HepG2 (cell line): ENCODE data around the gene ERP27. TPM values are rescaled to one million over a fixed set of nuclear protein-coding genes. Genes with fewer than 3 reads are reported as not detected.

ENCODE experiments used
- ATAC-seq: fragments of 200-7000 bp; cut with Tn5 transposase; 3 replicates; pipeline ENCODE4 v1.9.1; 2020; ENCODE audit warnings: mild to moderate bottlenecking, moderate library complexity
- BruUV-seq: library from RNA; stranded (reverse); fragments of 400-500 nt; replicated peaks from 2 replicates; lab custom pipeline; 2021; lab: Mats Ljungman, UMichigan
- CTCF ChIA-PET: fragments of 300-600 bp; formaldehyde crosslinking; extraction: SDS; loops from one replicate; lab custom pipeline; 2021; ENCODE audit warnings: low total read pairs, inconsistent platforms, low intra/inter-chr PET ratio; lab: Yijun Ruan, JAX
- POLR2A ChIA-PET: fragments of 350-600 bp; sonication (Branson Sonifier 250); formaldehyde crosslinking; loops from one replicate; lab custom pipeline; 2020; ENCODE audit warnings: antibody characterized with exemption, inconsistent platforms; lab: Yijun Ruan, JAX
- DNase-seq: peaks from one replicate; pipeline ENCODE4 v3.0.0-alpha.2; 2015; ENCODE audit warnings: low spot score
- FAIRE-seq: peaks from 3 replicates; lab custom pipeline; 2011; peaks lifted over from hg19 to GRCh38; lab: Jason Lieb, UNC
- H2AFZ ChIP-seq: one replicate; pipeline ENCODE4 v1.6.1; 2011; ENCODE audit warnings: low read length, inconsistent platforms
- H3K27ac ChIP-seq: fragments of 300-600 bp; 3 replicates; pipeline ENCODE4 v1.8.0; 2011; ENCODE audit warnings: mixed run types, mild to moderate bottlenecking, mixed read lengths, low read length, inconsistent platforms; ENCODE audit not compliant: insufficient read depth; ENCODE audit errors: extremely low read length
- H3K27me3 ChIP-seq, 2 experiments: fragments of 200-600 bp in 1 of 2; 2 replicates in 1 of 2; 3 replicates in 1 of 2; pipeline versions ENCODE4 v1.6.0 to v1.8.0; 2011; ENCODE audit warnings: low read length in 2 of 2, mild to moderate bottlenecking in 2 of 2, moderate library complexity in 2 of 2, inconsistent platforms in 1 of 2; ENCODE audit not compliant: insufficient read depth in 2 of 2, control insufficient read depth in 1 of 2
- H3K36me3 ChIP-seq, 2 experiments: fragments of 200-600 bp in 1 of 2; replicated peaks in 1 of 2; 2 replicates in 1 of 2; 3 replicates in 1 of 2; pipeline versions ENCODE4 v1.5.1 to v1.8.0; 2011; ENCODE audit warnings: low read length in 2 of 2, inconsistent platforms in 1 of 2; ENCODE audit not compliant: insufficient read depth in 2 of 2, control insufficient read depth in 1 of 2
- H3K4me1 ChIP-seq: 2 replicates; pipeline ENCODE4 v1.5.1; 2012; ENCODE audit warnings: low read length, inconsistent platforms; ENCODE audit not compliant: insufficient read depth
- H3K4me2 ChIP-seq: 2 replicates; pipeline ENCODE4 v1.6.0; 2011; ENCODE audit warnings: low read depth, low read length, inconsistent platforms
- H3K4me3 ChIP-seq, 3 experiments: fragments of 200-600 bp in 1 of 3; sonication (generic), shearing (Covaris generic) in 1 of 3; replicated peaks in 1 of 3; 2 replicates each; pipeline ENCODE4 v1.5.1; 2011 to 2016; ENCODE audit warnings: low read length in 3 of 3, inconsistent platforms in 2 of 3, low read depth in 2 of 3, mild to moderate bottlenecking in 2 of 3, control low read depth in 1 of 3, mixed read lengths in 1 of 3; ENCODE audit not compliant: insufficient read depth in 1 of 3
- H3K79me2 ChIP-seq: one replicate; pipeline ENCODE4 v1.6.1; 2011; ENCODE audit warnings: low read length, inconsistent platforms; ENCODE audit not compliant: insufficient read depth
- H3K9ac ChIP-seq: 2 replicates; pipeline ENCODE4 v1.6.0; 2011; ENCODE audit warnings: mild to moderate bottlenecking, low read depth, low read length, inconsistent platforms; ENCODE audit not compliant: insufficient read depth
- H3K9me3 ChIP-seq: 2 replicates; pipeline ENCODE4 v1.5.1; 2012; ENCODE audit warnings: mild to moderate bottlenecking, low read length
- H4K20me1 ChIP-seq: 2 replicates; pipeline ENCODE4 v1.6.0; 2011; ENCODE audit warnings: inconsistent platforms, mild to moderate bottlenecking, low read length, moderate library complexity; ENCODE audit not compliant: insufficient read depth
- DNMT1 ChIP-seq: sonication (generic); formaldehyde crosslinking; IDR thresholded peaks from 2 replicates; pipeline ENCODE4 v1.5.1; 2020; ENCODE audit warnings: mild to moderate bottlenecking, missing genetic modification reagents
- HNF4G ChIP-seq, 2 experiments: sonication (generic) in 1 of 2; formaldehyde crosslinking in 1 of 2; IDR thresholded peaks; 2 replicates each; pipeline versions ENCODE4 v1.4.0 to v1.6.1; 2011 to 2020; ENCODE audit warnings: borderline replicate concordance in 2 of 2, low read depth in 2 of 2, mild to moderate bottlenecking in 2 of 2, low read length in 1 of 2, missing genetic modification reagents in 1 of 2, moderate library complexity in 1 of 2
- IKZF5 ChIP-seq: IDR thresholded peaks from 2 replicates; pipeline ENCODE4 v1.6.1; 2018; ENCODE audit warnings: missing genetic modification reagents, mild to moderate bottlenecking, missing compliant biosample characterization
- KDM3A ChIP-seq: IDR thresholded peaks from 2 replicates; pipeline ENCODE4 v1.6.1; 2018; ENCODE audit warnings: low read depth, missing compliant biosample characterization
- NFIC ChIP-seq: IDR thresholded peaks from 2 replicates; pipeline ENCODE4 v1.6.1; 2012; ENCODE audit warnings: mild to moderate bottlenecking, low read length, inconsistent platforms
- PBX2 ChIP-seq: IDR thresholded peaks from 2 replicates; pipeline ENCODE4 v1.6.1; 2016; ENCODE audit warnings: control low read depth
- POLR2A ChIP-seq, 2 experiments: IDR thresholded peaks; 2 replicates each; pipeline ENCODE4 v1.6.1; 2011; ENCODE audit warnings: low read depth in 2 of 2, low read length in 2 of 2, mild to moderate bottlenecking in 1 of 2, moderate library complexity in 1 of 2; ENCODE audit not compliant: insufficient read depth in 1 of 2
- SKI ChIP-seq: fragments of 450-650 bp; IDR thresholded peaks from one replicate; pipeline ENCODE4 v1.6.1; 2018; ENCODE audit warnings: mild to moderate bottlenecking; ENCODE audit not compliant: partially characterized antibody
- SMAD9 ChIP-seq: sonication (generic); formaldehyde crosslinking; IDR thresholded peaks from 2 replicates; pipeline ENCODE4 v1.5.1; 2020; ENCODE audit warnings: mild to moderate bottlenecking, missing genetic modification reagents
- ZFAT ChIP-seq: sonication (generic); formaldehyde crosslinking; conservative IDR thresholded peaks from 2 replicates; pipeline ENCODE4 v1.8.1; 2023; ENCODE audit warnings: missing genetic modification reagents, inconsistent platforms
- ZNF333 ChIP-seq: sonication (generic); formaldehyde crosslinking; IDR thresholded peaks from 2 replicates; pipeline ENCODE4 v1.4.0; 2020; ENCODE audit warnings: mild to moderate bottlenecking, missing genetic modification reagents, borderline replicate concordance
- ZNF572 ChIP-seq: sonication (generic); formaldehyde crosslinking; IDR thresholded peaks from 2 replicates; pipeline ENCODE4 v1.5.1; 2020; ENCODE audit warnings: mild to moderate bottlenecking, missing genetic modification reagents
- WGBS: methylation state at CpG from one replicate; pipeline ENCODE4 v1.1.6; 2017; ENCODE audit warnings: low lambda C conversion rate; 5-methylcytosine and 5-hydroxymethylcytosine counted together
- in situ Hi-C: cut with HindIII; loops from 2 replicates; pipeline ENCODE4 v1.10.0; 2017; ENCODE audit warnings: low pct_unique_long_range_greater_than_20kb; ENCODE audit not compliant: extremely low pct_ligation_motif_present
- intact Hi-C: fragments of 100-400 bp; cut with micrococcal nuclease; formaldehyde crosslinking; loops from one replicate; pipeline ENCODE4 v1.10.0; 2022; ENCODE audit not compliant: unreplicated experiment
- polyA plus RNA-seq, 8 experiments: library from polyadenylated mRNA; depleted of rRNA in 3 of 8; stranded (reverse) in 7 of 8; unstranded in 1 of 8; fragments of >200 nt; fragmentation: Illumina TruSeq in 4 of 8; extraction: Trizol in 4 of 8; gene quantifications; 2 replicates each; pipeline versions ENCODE4 v1.2.1 to v1.2.3, GENCODE V29; 2011 to 2016; ENCODE audit warnings: low read depth in 4 of 8, missing spikeins in 1 of 8, mixed read lengths in 1 of 8; ENCODE audit not compliant: insufficient read depth in 1 of 8
- total RNA-seq, 5 experiments: library from RNA; depleted of rRNA; stranded (reverse); fragments of >200 nt; fragmentation: Illumina TruSeq; extraction: Trizol; gene quantifications; 2 replicates each; pipeline ENCODE4 v1.2.3, GENCODE V29; 2016; ENCODE audit warnings: low read depth in 1 of 5

ERP27 gene
- total and polyA plus RNA-seq, 2 of the 13 experiments (the other 11 are each of a cell fraction or from before 2014, with no cell fraction given): 1.8 to 6.6 TPM

GRCh38 chr12:14871886-14872285, 66.5 kb downstream of the ERP27 start:
- TF ChIP-seq IKZF5 (no peak), DNMT1 (CRISPR knock-in tag) (no peak), PBX2 (CRISPR knock-in tag) (no peak), ZNF572 (no peak), ZFAT (CRISPR knock-in tag) (no peak), SMAD9 (CRISPR knock-in tag) (no peak), NFIC (no peak), POLR2A (IDR thresholded peaks at IDR 0.05; ENCODE audit: insufficient read depth in 1 of 2, low read depth in 2 of 2, low read length in 2 of 2) (no peak), SKI (no peak), ZNF333 (CRISPR knock-in tag) (no peak), HNF4G (IDR thresholded peaks at IDR 0.05; ENCODE audit: borderline replicate concordance, low read depth, low read length) (no peak), HNF4G (CRISPR knock-in tag; IDR thresholded peaks at IDR 0.05; ENCODE audit: borderline replicate concordance, low read depth) (no peak), KDM3A (CRISPR knock-in tag) (no peak)
- no peak for ATAC-seq
- CTCF ChIA-PET: no interaction called here
- no peak for FAIRE-seq
- Histone ChIP-seq H3K27ac (no peak overlapping the region), H3K36me3 (no peaks in the 10 kb centered on the region), H2AFZ (no peak overlapping the region), H3K9ac (no peak overlapping the region), H3K4me3 (no peak overlapping the region), H3K79me2 (no peaks in the 10 kb centered on the region), H3K9me3 (no peaks in the 10 kb centered on the region), H3K27me3 (no peaks in the 10 kb centered on the region), H4K20me1 (no peaks in the 10 kb centered on the region), H3K4me2 (no peak overlapping the region), H3K4me1 (no peaks in the 10 kb centered on the region)
- POLR2A ChIA-PET: no interaction called here
- DNase-seq: no peak
- intact Hi-C loops (no loop called here), in situ Hi-C loops (no loop called here)
- WGBS: 3% methylated on average over 1 of the region's 1 CpG
- no TSS peak for BruUV-seq
